ENCODE measurements around the gene KRT33A. TPM values are rescaled to one million over a fixed set of nuclear protein-coding genes. Genes with fewer than 3 reads are reported as not detected.

The KRT33A gene
- total RNA-seq, 1 experiment from 2014 or later = not detected

DNA sequence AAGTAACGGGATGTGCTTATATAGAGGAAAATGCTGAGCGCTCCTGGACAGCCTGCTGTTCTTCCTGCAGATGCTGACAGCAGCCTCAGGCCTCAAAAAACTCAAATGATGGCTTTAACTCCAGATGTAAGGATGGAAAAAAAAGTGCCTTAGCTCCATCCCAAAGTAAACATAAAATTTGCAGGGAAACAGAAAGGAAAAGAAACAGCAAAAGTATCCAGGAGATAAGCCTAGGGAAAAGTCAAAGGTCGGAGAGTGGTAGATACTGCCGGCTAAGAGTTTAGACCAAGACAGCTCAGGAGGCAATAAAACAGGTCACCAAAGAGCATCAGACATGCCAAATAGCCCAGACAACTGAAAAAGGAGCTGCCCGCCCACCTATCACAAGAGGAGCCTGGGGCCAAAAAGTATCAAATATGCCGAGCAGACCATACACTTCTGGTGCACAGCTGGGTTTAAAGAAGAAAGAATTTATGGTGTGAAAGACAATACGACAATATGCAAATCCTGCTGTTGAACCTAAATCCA is 39.8 kb upstream of the KRT33A start:
- POLR2A ChIA-PET (ENCODE audit: unreplicated experiment) = interaction anchor here (0.7 kb wide), 1 partner anchor 89 kb away, joined by 4 read pairs; no protein-coding TSS in a partner anchor
- CTCF ChIA-PET = no interaction called here

DNA sequence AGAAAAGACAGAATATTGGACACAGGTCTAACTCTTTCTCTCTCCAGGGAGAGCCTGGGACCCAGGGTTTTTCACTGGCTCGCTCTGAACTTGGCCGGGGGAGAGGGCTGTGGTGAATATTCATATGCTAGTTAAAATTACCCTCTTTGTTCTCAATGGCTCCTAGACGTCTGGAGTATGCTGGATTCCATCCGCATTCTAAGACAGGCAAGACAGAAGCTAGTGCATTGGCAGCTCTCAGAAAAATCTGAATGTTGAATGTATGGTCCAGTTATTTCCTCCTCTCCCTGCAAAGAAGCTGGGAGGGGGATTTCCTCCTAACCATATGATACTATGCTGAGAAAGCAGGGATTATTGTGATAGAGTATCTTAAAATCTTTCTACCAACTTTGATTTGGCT is 37.0 kb upstream of the KRT33A start:
- Histone ChIP-seq H3K79me2 (ENCODE audit: low read depth) (no peaks in the 10 kb centered on the region), H3K36me3 (ENCODE audit: low read depth) (no peaks in the 10 kb centered on the region), H3K27ac (no peak overlapping the region), H3K9me3 (ENCODE audit: insufficient read depth, low read depth) (peaks cover 14% of the 10 kb centered on the region), H2AFZ (no peak overlapping the region), H3K9me2 (ENCODE audit: insufficient read depth) (no peaks in the 10 kb centered on the region), H3K4me3 (no peak overlapping the region), H4K20me1 (ENCODE audit: insufficient read depth) (no peaks in the 10 kb centered on the region), H3K27me3 (ENCODE audit: insufficient read depth, low read depth) (no peaks in the 10 kb centered on the region), H3F3A (ENCODE audit: insufficient read depth, low read depth) (no peaks in the 10 kb centered on the region), H3K4me1 (replicated peaks; ENCODE audit: insufficient read depth) (peaks cover 11% of the 10 kb centered on the region), H3K4me2 (no peak overlapping the region)
- ChIA-PET CTCF (no interaction called here), POLR2A (ENCODE audit: unreplicated experiment) (no interaction called here)
- no peak for DNase-seq
- intact Hi-C loops (cut with micrococcal nuclease; ENCODE audit: unreplicated experiment) = no loop called here
- BruUV-seq (replicated peaks) = no TSS peak
- TF ChIP-seq EZH2 (IDR thresholded peaks at IDR 0.05; ENCODE audit: low read depth) = no peak
- TF ChIP-seq, protein P1, sequence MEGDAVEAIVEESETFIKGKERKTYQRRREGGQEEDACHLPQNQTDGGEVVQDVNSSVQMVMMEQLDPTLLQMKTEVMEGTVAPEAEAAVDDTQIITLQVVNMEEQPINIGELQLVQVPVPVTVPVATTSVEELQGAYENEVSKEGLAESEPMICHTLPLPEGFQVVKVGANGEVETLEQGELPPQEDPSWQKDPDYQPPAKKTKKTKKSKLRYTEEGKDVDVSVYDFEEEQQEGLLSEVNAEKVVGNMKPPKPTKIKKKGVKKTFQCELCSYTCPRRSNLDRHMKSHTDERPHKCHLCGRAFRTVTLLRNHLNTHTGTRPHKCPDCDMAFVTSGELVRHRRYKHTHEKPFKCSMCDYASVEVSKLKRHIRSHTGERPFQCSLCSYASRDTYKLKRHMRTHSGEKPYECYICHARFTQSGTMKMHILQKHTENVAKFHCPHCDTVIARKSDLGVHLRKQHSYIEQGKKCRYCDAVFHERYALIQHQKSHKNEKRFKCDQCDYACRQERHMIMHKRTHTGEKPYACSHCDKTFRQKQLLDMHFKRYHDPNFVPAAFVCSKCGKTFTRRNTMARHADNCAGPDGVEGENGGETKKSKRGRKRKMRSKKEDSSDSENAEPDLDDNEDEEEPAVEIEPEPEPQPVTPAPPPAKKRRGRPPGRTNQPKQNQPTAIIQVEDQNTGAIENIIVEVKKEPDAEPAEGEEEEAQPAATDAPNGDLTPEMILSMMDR (conservative IDR thresholded peaks at IDR 0.05) = no peak

More for the DNA sequence above, 39.8 kb upstream of the KRT33A start:
- DNase-seq = no peak
- Histone ChIP-seq H3K79me2 (ENCODE audit: low read depth) (no peaks in the 10 kb centered on the region), H3K4me2 (no peak overlapping the region), H3F3A (ENCODE audit: insufficient read depth, low read depth) (no peaks in the 10 kb centered on the region), H2AFZ (no peak overlapping the region), H3K9me2 (ENCODE audit: insufficient read depth) (no peaks in the 10 kb centered on the region), H3K4me3 (no peak overlapping the region), H3K4me1 (replicated peaks; ENCODE audit: insufficient read depth) (peaks cover 21% of the 10 kb centered on the region), H3K27me3 (ENCODE audit: insufficient read depth, low read depth) (no peaks in the 10 kb centered on the region), H3K27ac (no peak overlapping the region), H3K36me3 (ENCODE audit: low read depth) (no peaks in the 10 kb centered on the region), H4K20me1 (ENCODE audit: insufficient read depth) (no peaks in the 10 kb centered on the region), H3K9me3 (ENCODE audit: insufficient read depth, low read depth) (peaks cover 14% of the 10 kb centered on the region)
- BruUV-seq (replicated peaks) = no TSS peak
- TF ChIP-seq, protein P1 (conservative IDR thresholded peaks at IDR 0.05) = no peak
- intact Hi-C loops (cut with micrococcal nuclease; ENCODE audit: unreplicated experiment) = no loop called here

DNA sequence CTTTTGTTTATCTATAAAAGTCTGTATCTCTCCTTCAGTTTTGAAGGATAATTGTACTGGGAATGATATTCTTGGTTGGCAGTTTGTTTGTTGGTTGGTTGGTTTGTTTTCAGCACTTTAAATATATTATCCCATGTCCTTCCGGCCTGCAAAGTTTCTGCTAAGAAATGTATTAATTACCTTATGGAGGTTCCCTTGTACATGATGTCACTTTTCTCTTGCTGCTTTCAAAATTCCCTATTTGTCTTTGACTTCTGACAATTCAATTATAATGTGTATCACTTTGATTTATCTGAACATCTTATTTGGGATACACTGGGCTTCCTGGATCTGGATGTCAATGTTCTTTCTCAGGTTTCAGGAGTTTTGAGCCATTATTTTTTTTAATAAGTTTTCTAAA is 35.6 kb upstream of the KRT33A start:
- ChIA-PET POLR2A (ENCODE audit: unreplicated experiment) (no interaction called here), CTCF (no interaction called here)
- no peak overlapping the region for H2AFZ ChIP-seq
- H3F3A ChIP-seq (ENCODE audit: insufficient read depth, low read depth) = no peaks in the 10 kb centered on the region
- H3K36me3 ChIP-seq (ENCODE audit: low read depth) = no peaks in the 10 kb centered on the region
- H4K20me1 ChIP-seq (ENCODE audit: insufficient read depth) = no peaks in the 10 kb centered on the region
- H3K27me3 ChIP-seq (ENCODE audit: insufficient read depth, low read depth) = no peaks in the 10 kb centered on the region
- H3K79me2 ChIP-seq (ENCODE audit: low read depth) = no peaks in the 10 kb centered on the region
- no peak overlapping the region for H3K4me2 ChIP-seq
- H3K9me2 ChIP-seq (ENCODE audit: insufficient read depth) = no peaks in the 10 kb centered on the region
- H3K4me1 ChIP-seq (replicated peaks; ENCODE audit: insufficient read depth) = peaks cover 3% of the 10 kb centered on the region; the same call in 1 of the 2 replicates
- H3K4me3 ChIP-seq = no peak overlapping the region
- no peak for TF ChIP-seq EZH2 (IDR thresholded peaks at IDR 0.05; ENCODE audit: low read depth)
- TF ChIP-seq, protein P1 (conservative IDR thresholded peaks at IDR 0.05) = no peak
- no TSS peak for BruUV-seq (replicated peaks)
- no peak for DNase-seq
- no peak overlapping the region for H3K27ac ChIP-seq
- intact Hi-C loops (cut with micrococcal nuclease; ENCODE audit: unreplicated experiment) = no loop called here
- peaks cover 14% of the 10 kb centered on the region for H3K9me3 ChIP-seq (ENCODE audit: insufficient read depth, low read depth)

Data from PC-9 (cell line).